ENCODE measurements around the gene CCDC86.

- TF ChIP-seq, protein P1, sequence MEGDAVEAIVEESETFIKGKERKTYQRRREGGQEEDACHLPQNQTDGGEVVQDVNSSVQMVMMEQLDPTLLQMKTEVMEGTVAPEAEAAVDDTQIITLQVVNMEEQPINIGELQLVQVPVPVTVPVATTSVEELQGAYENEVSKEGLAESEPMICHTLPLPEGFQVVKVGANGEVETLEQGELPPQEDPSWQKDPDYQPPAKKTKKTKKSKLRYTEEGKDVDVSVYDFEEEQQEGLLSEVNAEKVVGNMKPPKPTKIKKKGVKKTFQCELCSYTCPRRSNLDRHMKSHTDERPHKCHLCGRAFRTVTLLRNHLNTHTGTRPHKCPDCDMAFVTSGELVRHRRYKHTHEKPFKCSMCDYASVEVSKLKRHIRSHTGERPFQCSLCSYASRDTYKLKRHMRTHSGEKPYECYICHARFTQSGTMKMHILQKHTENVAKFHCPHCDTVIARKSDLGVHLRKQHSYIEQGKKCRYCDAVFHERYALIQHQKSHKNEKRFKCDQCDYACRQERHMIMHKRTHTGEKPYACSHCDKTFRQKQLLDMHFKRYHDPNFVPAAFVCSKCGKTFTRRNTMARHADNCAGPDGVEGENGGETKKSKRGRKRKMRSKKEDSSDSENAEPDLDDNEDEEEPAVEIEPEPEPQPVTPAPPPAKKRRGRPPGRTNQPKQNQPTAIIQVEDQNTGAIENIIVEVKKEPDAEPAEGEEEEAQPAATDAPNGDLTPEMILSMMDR (IDR thresholded peaks at IDR 0.05): no peak
- TF ChIP-seq POLR2A (IDR thresholded peaks at IDR 0.05): no peak
These were observed 38.2 kb downstream of the CCDC86 start for GRCh38 chr11:60879971-60880588.

All from adrenal gland (tissue), 5 donors.